Measurements from ENCODE around the gene SLC44A3.
A peak's percentile ranks its signal among the peaks of the same experiment; 100 is the strongest.

Gene SLC44A3

DNA sequence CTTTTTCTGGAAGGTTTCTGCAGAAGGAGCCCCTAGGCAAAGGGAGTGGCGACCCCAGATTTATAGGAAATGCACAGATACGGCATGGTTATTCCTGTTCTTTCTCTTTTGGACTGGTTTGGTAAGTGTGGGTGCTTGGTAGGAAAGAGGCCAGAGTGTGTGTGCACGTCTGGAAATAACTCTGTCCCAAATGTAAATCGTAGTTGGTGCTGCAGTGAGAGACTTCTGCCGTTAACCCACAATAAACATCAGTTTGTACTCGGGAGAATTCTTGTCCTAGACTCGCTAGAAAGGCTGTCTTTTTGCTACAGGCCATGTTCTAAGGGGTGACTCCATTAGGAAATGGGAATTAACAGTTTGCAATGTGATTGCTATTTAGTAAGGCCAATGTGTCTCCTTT, 779 bp downstream of the SLC44A3 start:
- Histone ChIP-seq H3K36me3 (ENCODE audit: control insufficient read depth in 2 of 2, insufficient read depth in 1 of 2, low read length in 2 of 2) (no peaks in the 10 kb centered on the region), H3K4me3 (ENCODE audit: low read depth, low read length) (no peak overlapping the region), H3K27ac (ENCODE audit: extremely low read depth, low read depth, low read length) (no peak overlapping the region), H3K9me3 (ENCODE audit: control insufficient read depth, insufficient read depth, low read depth, low read length) (no peaks in the 10 kb centered on the region), H3K4me1 (ENCODE audit: control insufficient read depth, insufficient read depth, low read length) (no peaks in the 10 kb centered on the region)
- ChIA-PET POLR2A (no interaction called here), CTCF (interaction anchor here (0.5 to 2.0 kb wide), 6 partner anchors 15 to 614 kb away, joined by 3 to 9 read pairs (median 4); partner anchors contain the start of gene RWDD3)
- no peak for TF ChIP-seq ZNF274 (IDR thresholded peaks at IDR 0.05; ENCODE audit: low read length)
- no peak for TF ChIP-seq ZNF274 (tag by site-specific recombination; IDR thresholded peaks at IDR 0.05; ENCODE audit: borderline replicate concordance)
- TF ChIP-seq SCRT2 (tag by site-specific recombination; IDR thresholded peaks at IDR 0.05) = 0 out of 2 replicates have a peak, but pooled peaks have one; percentile 2

DNA sequence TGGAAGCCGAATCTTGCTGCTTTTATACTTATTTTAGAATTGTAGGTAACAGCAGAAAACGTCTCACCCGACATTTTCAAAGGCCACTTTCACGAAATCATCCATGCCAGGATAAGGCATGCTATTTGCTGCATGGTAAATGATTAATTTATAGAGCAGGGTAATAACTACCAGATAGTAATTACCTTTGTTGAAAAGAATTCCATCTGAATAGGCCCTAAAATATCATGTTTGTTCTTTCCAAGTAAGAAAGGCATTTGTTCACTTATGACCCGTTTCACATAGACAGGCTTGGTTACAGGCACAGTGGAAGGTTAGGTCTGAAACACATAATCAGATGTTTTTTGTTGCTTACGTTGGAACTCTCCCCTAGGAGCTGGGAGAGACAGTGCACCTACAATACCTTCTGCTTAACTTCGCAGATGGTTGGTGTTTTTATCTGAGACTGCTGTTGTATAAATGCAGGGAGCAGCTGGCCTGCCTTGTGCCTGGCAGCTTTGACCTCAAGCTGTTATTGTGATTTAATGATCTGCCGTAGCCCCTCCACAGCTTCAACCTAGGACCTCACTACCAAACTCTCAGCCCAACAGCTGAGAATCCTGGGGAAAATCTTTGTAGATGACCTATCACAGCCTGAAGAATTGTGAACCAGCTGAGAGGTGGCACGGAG, 1.6 kb downstream of the SLC44A3 start:
- POLR2A ChIA-PET = no interaction called here
- H3K9me3 ChIP-seq (ENCODE audit: control insufficient read depth, insufficient read depth, low read depth, low read length) = no peaks in the 10 kb centered on the region
- H3K27ac ChIP-seq (ENCODE audit: extremely low read depth, low read depth, low read length) = no peak overlapping the region

GRCh38 chr1:94823116-94823515, 3.0 kb downstream of the SLC44A3 start:
- TF ChIP-seq ZNF341 (tag by site-specific recombination; IDR thresholded peaks at IDR 0.05; ENCODE audit: low read depth) (no peak), SCRT1 (tag by site-specific recombination; IDR thresholded peaks at IDR 0.05; ENCODE audit: borderline replicate concordance) (no peak), ZFP41 (tag by site-specific recombination; IDR thresholded peaks at IDR 0.05; ENCODE audit: borderline replicate concordance) (no peak), ZNF654 (tag by site-specific recombination; IDR thresholded peaks at IDR 0.05; ENCODE audit: low read depth) (no peak), ZNF350 (tag by site-specific recombination; IDR thresholded peaks at IDR 0.05) (no peak), GLIS2 (tag by site-specific recombination; IDR thresholded peaks at IDR 0.05) (no peak), ZNF785 (tag by site-specific recombination; IDR thresholded peaks at IDR 0.05) (no peak), ELK4 (IDR thresholded peaks at IDR 0.05; ENCODE audit: borderline replicate concordance, low read depth, low read length) (no peak), ZBTB6 (tag by site-specific recombination; IDR thresholded peaks at IDR 0.05) (no peak), OVOL3 (tag by site-specific recombination; IDR thresholded peaks at IDR 0.05) (no peak), ZNF426 (tag by site-specific recombination; IDR thresholded peaks at IDR 0.05) (no peak), ZNF623 (tag by site-specific recombination; IDR thresholded peaks at IDR 0.05) (no peak), ZBTB17 (tag by site-specific recombination; IDR thresholded peaks at IDR 0.05) (no peak), ZSCAN30 (tag by site-specific recombination; IDR thresholded peaks at IDR 0.05) (no peak), ZNF48 (tag by site-specific recombination; IDR thresholded peaks at IDR 0.05) (no peak), ZNF777 (tag by site-specific recombination; IDR thresholded peaks at IDR 0.05; ENCODE audit: borderline replicate concordance) (no peak), ZNF24 (tag by site-specific recombination; IDR thresholded peaks at IDR 0.05) (no peak), ZNF175 (tag by site-specific recombination; IDR thresholded peaks at IDR 0.05) (no peak), ZXDB (tag by site-specific recombination; IDR thresholded peaks at IDR 0.05) (no peak)
- TF ChIP-seq, protein P1, sequence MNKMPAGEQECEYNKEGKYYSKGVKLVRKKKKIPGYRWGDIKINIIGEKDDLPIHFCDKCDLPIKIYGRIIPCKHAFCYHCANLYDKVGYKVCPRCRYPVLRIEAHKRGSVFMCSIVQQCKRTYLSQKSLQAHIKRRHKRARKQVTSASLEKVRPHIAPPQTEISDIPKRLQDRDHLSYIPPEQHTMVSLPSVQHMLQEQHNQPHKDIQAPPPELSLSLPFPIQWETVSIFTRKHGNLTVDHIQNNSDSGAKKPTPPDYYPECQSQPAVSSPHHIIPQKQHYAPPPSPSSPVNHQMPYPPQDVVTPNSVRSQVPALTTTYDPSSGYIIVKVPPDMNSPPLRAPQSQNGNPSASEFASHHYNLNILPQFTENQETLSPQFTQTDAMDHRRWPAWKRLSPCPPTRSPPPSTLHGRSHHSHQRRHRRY (tag by site-specific recombination; IDR thresholded peaks at IDR 0.05) = no peak

More for the DNA sequence above, 1.6 kb downstream of the SLC44A3 start:
- TF ChIP-seq WT1 (tag by site-specific recombination; IDR thresholded peaks at IDR 0.05) (no peak), ZNF202 (tag by site-specific recombination; IDR thresholded peaks at IDR 0.05; ENCODE audit: borderline replicate concordance) (no peak), ZBTB17 (tag by site-specific recombination; IDR thresholded peaks at IDR 0.05) (peak; percentile 42), ZNF335 (tag by site-specific recombination; conservative IDR thresholded peaks at IDR 0.05) (peak; percentile 58)
- CTCF ChIA-PET = interaction anchor here (1.3 to 2.0 kb wide), 5 partner anchors 15 to 412 kb away, joined by 3 to 9 read pairs (median 5); partner anchors contain the start of gene RWDD3
- Histone ChIP-seq H3K4me1 (ENCODE audit: control insufficient read depth, insufficient read depth, low read length) (no peaks in the 10 kb centered on the region), H3K4me3 (ENCODE audit: low read depth, low read length) (no peak overlapping the region), H3K36me3 (ENCODE audit: control insufficient read depth in 2 of 2, insufficient read depth in 1 of 2, low read length in 2 of 2) (no peaks in the 10 kb centered on the region)

More at GRCh38 chr1:94823116-94823515, 3.0 kb downstream of the SLC44A3 start:
- ChIA-PET CTCF (no interaction called here), POLR2A (no interaction called here)
- Histone ChIP-seq H3K4me3 (ENCODE audit: low read depth, low read length) (no peak overlapping the region), H3K4me1 (ENCODE audit: control insufficient read depth, insufficient read depth, low read length) (no peaks in the 10 kb centered on the region), H3K36me3 (ENCODE audit: control insufficient read depth in 2 of 2, insufficient read depth in 1 of 2, low read length in 2 of 2) (peaks cover 0 to 6% of the 10 kb centered on the region in 2 experiments; a peak in 1 of 3 replicates), H3K9me3 (ENCODE audit: control insufficient read depth, insufficient read depth, low read depth, low read length) (no peaks in the 10 kb centered on the region), H3K27ac (ENCODE audit: extremely low read depth, low read depth, low read length) (no peak overlapping the region)
